Body of pancreas (tissue), 4 donors: Measurements from ENCODE around the gene ANO2. TPM values are rescaled to one million over a fixed set of nuclear protein-coding genes. Genes with fewer than 3 reads are reported as not detected.

Experiments used
- ATAC-seq: fragments of 150-250 bp; one replicate; pipeline ENCODE4 v1.9.1; 2016
- DNase-seq, 4 donors: peaks; one replicate each; pipeline ENCODE4 v3.0.0-alpha.2; 2019
- H3K27ac ChIP-seq, 4 donors: fragments of 200-600 bp; sonication (generic); 1 replicate in 3 of 4; 2 replicates in 1 of 4; pipeline versions ENCODE4 v1.5.1 to v1.6.1; 2016 to 2019; ENCODE audit warnings: mild to moderate bottlenecking in 1 of 4, mixed read lengths in 1 of 4, moderate library complexity in 1 of 4
- H3K27me3 ChIP-seq, 2 donors: fragments of 200-600 bp; sonication (generic); one replicate each; pipeline ENCODE4 v1.6.0; 2016; ENCODE audit warnings: mild to moderate bottlenecking in 1 of 2
- H3K36me3 ChIP-seq, 2 donors: fragments of 200-600 bp; sonication (generic); replicated peaks in 1 of 2; 2 replicates each; pipeline ENCODE4 v1.5.1; 2016; ENCODE audit warnings: low read depth in 2 of 2; ENCODE audit not compliant: insufficient read depth in 1 of 2
- H3K4me1 ChIP-seq: fragments of 200-600 bp; sonication (generic); one replicate; pipeline ENCODE4 v1.6.0; 2016
- H3K4me3 ChIP-seq, 2 donors: fragments of 200-600 bp; sonication (generic); 1 replicate in 1 of 2; 2 replicates in 1 of 2; pipeline ENCODE4 v1.5.1; 2016 to 2019
- H3K9me3 ChIP-seq, 3 donors: fragments of 200-600 bp; sonication (generic); 1 replicate in 2 of 3; 2 replicates in 1 of 3; pipeline ENCODE4 v1.5.1; 2016
- CTCF ChIP-seq, 7 experiments: fragments of 450-650 bp in 4 of 7; fragments of 200-600 bp in 3 of 7; sonication (generic) in 3 of 7; IDR thresholded peaks; one replicate each; pipeline ENCODE4 v1.5.1; 2016 to 2019; ENCODE audit warnings: antibody characterized with exemption in 7 of 7
- POLR2A ChIP-seq, 3 donors: fragments of 450-650 bp; IDR thresholded peaks; one replicate each; pipeline ENCODE4 v1.6.1; 2016; ENCODE audit warnings: antibody characterized with exemption in 3 of 3, mild to moderate bottlenecking in 2 of 3
- WGBS, 2 donors: methylation state at CpG; one replicate each; pipeline ENCODE4 v1.1.5; 2017; 5-methylcytosine and 5-hydroxymethylcytosine counted together
- intact Hi-C: fragments of 100-400 bp; cut with DNase I; formaldehyde crosslinking; loops from one replicate; pipeline ENCODE4 v1.15.1; 2023
- total RNA-seq, 2 donors: library from RNA; depleted of rRNA; stranded (reverse); fragments of >200 nt; gene quantifications; one replicate each; pipeline ENCODE4 v1.1.0, GENCODE V29; 2016

Gene ANO2
- total RNA-seq, 2 donors from 2014 or later = 2.1 to 4.3 TPM

GRCh38 chr12:5806371-5807089, 138.5 kb downstream of the ANO2 start:
- H3K9me3 ChIP-seq = no peaks in the 10 kb centered on the region
- ATAC-seq (no peak), DNase-seq (no peak)
- TF ChIP-seq CTCF (IDR thresholded peaks at IDR 0.05) (no peak), POLR2A (IDR thresholded peaks at IDR 0.05) (no peak)
- no peaks in the 10 kb centered on the region for H3K27me3 ChIP-seq
- no peaks in the 10 kb centered on the region for H3K4me1 ChIP-seq
- H3K36me3 ChIP-seq = no peaks in the 10 kb centered on the region
- 49 to 54% methylated on average over 10 of the region's 10 CpGs for WGBS, 2 donors
- H3K4me3 ChIP-seq = no peak overlapping the region
- intact Hi-C loops = no loop called here
- H3K27ac ChIP-seq = no peak overlapping the region

GRCh38 chr12:5803532-5803931, 141.5 kb downstream of the ANO2 start:
- intact Hi-C loops = no loop called here
- no peak for TF ChIP-seq POLR2A (IDR thresholded peaks at IDR 0.05)
- TF ChIP-seq CTCF (IDR thresholded peaks at IDR 0.05) = no peak
- Histone ChIP-seq H3K4me1 (no peaks in the 10 kb centered on the region), H3K4me3 (no peak overlapping the region), H3K36me3 (no peaks in the 10 kb centered on the region), H3K9me3 (no peaks in the 10 kb centered on the region), H3K27ac (no peak overlapping the region), H3K27me3 (no peaks in the 10 kb centered on the region)
- 63 to 64% methylated on average over 7 of the region's 7 CpGs for WGBS, 2 donors
- DNase-seq (no peak), ATAC-seq (no peak)

- Histone ChIP-seq H3K27ac (no peak overlapping the region), H3K9me3 (no peaks in the 10 kb centered on the region), H3K4me3 (no peak overlapping the region), H3K27me3 (no peaks in the 10 kb centered on the region), H3K4me1 (peaks cover 7% of the 10 kb centered on the region), H3K36me3 (no peaks in the 10 kb centered on the region)
- 75 to 79% methylated on average over 9 to 12 of the region's 12 CpGs for WGBS, 2 donors
- ATAC-seq (no peak), DNase-seq (no peak)
- TF ChIP-seq POLR2A (IDR thresholded peaks at IDR 0.05) (no peak), CTCF (IDR thresholded peaks at IDR 0.05) (no peak)
- intact Hi-C loops = loop anchor here (5.0 kb wide), 1 partner anchor 56 kb away; no protein-coding TSS in a partner anchor
Observed at GRCh38 chr12:5798242-5799015, 146.6 kb downstream of the ANO2 start.

GRCh38 chr12:5797661-5798060, 147.4 kb downstream of the ANO2 start:
- Histone ChIP-seq H3K9me3 (no peaks in the 10 kb centered on the region), H3K4me3 (no peak overlapping the region), H3K4me1 (peaks cover 7% of the 10 kb centered on the region), H3K27me3 (no peaks in the 10 kb centered on the region), H3K27ac (no peak overlapping the region), H3K36me3 (no peaks in the 10 kb centered on the region)
- ATAC-seq (no peak), DNase-seq (no peak)
- intact Hi-C loops = loop anchor here (5.0 kb wide), 1 partner anchor 55 kb away; no protein-coding TSS in a partner anchor
- TF ChIP-seq POLR2A (IDR thresholded peaks at IDR 0.05) (no peak), CTCF (IDR thresholded peaks at IDR 0.05) (no peak)
- WGBS, 2 donors = 71 to 73% methylated on average over 8 of the region's 9 CpGs
